ENCODE data around the gene UBL4A.

The UBL4A gene

DNA sequence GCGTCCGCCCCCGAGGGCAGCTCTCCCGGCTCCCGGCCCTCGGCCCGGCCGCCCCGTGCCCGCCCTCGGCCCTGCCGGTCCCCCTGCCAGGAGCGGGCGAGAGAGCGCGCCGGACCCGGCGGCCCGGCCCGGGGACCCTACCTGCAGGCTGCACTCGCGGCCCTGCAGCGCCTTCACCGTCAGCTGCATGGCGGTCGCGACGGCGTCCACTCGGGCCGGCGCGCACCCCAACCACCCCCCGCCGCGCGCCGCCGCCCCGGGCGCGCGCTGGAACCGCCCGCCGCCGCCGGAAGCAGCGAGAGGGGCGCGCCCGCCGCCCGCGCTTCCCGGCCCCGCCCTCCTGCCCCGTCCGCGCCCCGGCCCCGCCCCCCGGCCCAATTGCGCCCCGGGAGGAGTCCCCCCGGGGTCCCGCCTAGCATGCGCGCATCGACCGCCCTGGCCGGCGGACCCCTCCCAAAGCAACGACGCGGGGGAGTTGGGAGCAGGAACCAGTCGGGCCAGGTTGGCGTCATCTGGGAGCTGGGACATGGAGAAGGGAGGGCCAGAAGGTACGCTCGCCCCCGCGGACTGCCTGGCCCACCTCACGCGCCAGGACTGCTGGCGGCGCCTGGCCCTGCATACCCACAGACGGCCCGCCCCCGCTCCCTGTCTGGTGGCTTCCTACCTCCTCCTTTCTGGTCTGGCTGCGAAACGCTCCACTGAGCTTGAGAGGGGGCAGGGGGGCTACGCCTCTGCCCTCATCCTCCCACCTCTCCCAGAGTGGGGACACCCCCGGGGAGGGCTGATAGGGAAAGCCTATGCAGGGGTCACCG, at the start of gene UBL4A:
Gene UBL4A, minus strand, starts transcription at position 220 of the 812 bp plus-strand sequence. Its CDS starts 31 bp downstream, at position 189.
- H3K4me3 ChIP-seq (ENCODE audit: low read depth, low read length): peak within 1 kb of the TSS; percentile 61
- no peak for TF ChIP-seq CTCF (conservative IDR thresholded peaks at IDR 0.05; ENCODE audit: low read depth, low read length)
- peak; percentile 38 for DNase-seq (ENCODE audit: low read depth)

DNA sequence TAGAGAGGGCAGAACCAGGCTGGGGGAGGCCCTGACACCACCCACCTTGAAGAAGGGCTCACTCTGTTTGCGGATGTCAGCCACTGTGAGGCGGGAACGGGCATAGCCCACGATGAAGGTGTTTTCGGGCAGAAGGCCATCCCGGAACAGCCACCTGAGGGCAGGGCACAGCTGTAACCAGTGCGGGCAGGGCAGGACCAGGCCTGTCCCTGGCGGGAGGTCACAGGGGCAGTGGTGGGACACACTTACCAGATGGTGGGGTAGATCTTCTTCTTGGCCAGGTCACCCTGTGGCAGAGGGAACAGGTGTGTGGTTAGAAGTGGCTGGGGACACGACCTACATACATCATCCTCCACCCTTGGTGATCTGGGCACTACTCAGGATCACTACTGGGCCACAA, 49.5 kb upstream of the UBL4A start:
- TF ChIP-seq CTCF (conservative IDR thresholded peaks at IDR 0.05; ENCODE audit: low read depth, low read length): no peak
- no peak overlapping the region for H3K4me3 ChIP-seq (ENCODE audit: low read depth, low read length)
- DNase-seq (ENCODE audit: low read depth): no peak

DNA sequence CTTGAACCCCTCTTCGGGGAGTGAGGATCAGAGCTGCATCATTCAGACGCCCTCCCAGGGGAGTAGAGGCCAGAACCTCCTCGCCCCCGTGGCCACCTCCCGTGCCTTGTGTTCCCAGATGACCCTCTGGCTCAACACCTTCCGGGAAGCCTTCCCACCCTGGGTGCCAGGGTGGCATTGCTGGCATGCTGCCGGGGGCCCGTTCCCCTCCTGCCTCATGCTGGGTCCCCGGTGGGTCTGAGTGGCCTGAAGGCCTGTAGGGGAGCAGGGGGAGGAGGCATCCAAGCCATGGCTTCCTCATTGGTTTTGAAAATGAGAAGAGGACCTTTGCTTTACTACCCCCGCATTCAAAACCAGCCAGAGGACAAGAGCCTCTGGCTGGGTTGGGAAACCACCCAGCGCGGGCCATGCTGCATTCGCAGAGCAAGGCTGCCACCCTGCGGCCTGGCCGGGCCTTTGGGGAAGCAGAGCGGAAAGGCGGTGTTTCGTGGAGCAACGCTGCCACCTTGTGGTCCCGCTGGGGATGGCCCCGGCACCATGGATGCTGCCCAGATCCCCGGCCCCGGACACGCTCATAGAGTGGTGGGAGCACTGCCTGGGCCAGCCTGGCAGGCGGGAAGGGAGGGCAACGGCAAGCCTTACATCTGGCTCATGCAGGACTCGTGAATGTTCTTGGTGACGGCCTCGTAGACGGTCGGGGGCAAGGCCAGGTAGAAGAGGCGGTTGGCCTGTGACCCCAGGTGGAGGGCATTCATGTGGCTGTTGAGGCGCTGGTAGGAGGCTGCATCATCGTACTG, 48.3 kb upstream of the UBL4A start:
- DNase-seq (ENCODE audit: low read depth): peak; percentile 89
- H3K4me3 ChIP-seq (ENCODE audit: low read depth, low read length): no peak overlapping the region
- TF ChIP-seq CTCF (conservative IDR thresholded peaks at IDR 0.05; ENCODE audit: low read depth, low read length): peak; percentile 89

DNA sequence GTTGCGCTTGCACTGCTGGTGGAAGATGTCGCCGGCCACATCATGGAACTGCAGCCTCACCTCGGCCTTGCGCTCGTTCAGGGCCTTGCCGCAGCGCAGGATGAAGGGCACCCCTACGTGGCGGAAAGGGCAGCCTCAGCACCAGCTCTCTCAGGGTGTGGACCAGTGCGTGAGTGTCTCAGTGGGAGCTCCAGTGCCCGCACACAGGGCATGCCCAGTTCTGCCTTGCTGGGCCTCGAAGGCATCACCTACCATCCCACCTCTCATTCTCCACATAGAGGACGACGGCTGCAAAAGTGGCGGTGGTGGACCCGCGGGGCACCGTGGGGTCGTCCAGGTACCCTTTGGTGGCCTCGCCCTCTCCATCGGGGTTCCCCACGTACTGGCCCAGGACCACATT, 46.3 kb upstream of the UBL4A start:
- no peak overlapping the region for H3K4me3 ChIP-seq (ENCODE audit: low read depth, low read length)
- no peak for TF ChIP-seq CTCF (conservative IDR thresholded peaks at IDR 0.05; ENCODE audit: low read depth, low read length)

GRCh38 chrX:154531626-154532025, 45.2 kb upstream of the UBL4A start:
- TF ChIP-seq CTCF (conservative IDR thresholded peaks at IDR 0.05; ENCODE audit: low read depth, low read length): no peak
- peak; percentile 64 for DNase-seq (ENCODE audit: low read depth)
- H3K4me3 ChIP-seq (ENCODE audit: low read depth, low read length): no peak overlapping the region

More for the DNA sequence above, 46.3 kb upstream of the UBL4A start:
- no peak for DNase-seq (ENCODE audit: low read depth)

- H3K4me3 ChIP-seq (ENCODE audit: low read depth, low read length): no peak overlapping the region
- no peak for TF ChIP-seq CTCF (conservative IDR thresholded peaks at IDR 0.05; ENCODE audit: low read depth, low read length)
These were observed 43.9 kb upstream of the UBL4A start for GRCh38 chrX:154530286-154530685.

More at GRCh38 chrX:154530286-154530685, 43.9 kb upstream of the UBL4A start:
- DNase-seq (ENCODE audit: low read depth): no peak
